ENCODE measurements around the gene RPS6KA3. TPM values are rescaled to one million over a fixed set of nuclear protein-coding genes. Genes with fewer than 3 reads are reported as not detected.

Gene RPS6KA3
- total and polyA plus RNA-seq, 2 of the 8 experiments (the other 6 are each of a cell fraction or from before 2014, with no cell fraction given) = 7.1 to 13.0 TPM

- DNase-seq (ENCODE audit: low read depth in 1 of 2, low spot score in 2 of 2) (no peak), FAIRE-seq (no peak)
- Histone ChIP-seq H3K4me3 (ENCODE audit: extremely low read depth in 1 of 4, insufficient read depth in 2 of 4, low read depth in 3 of 4, low read length in 4 of 4) (no peak overlapping the region), H2BK20ac (ENCODE audit: low read length) (no peak overlapping the region), H4K5ac (ENCODE audit: insufficient read length, low read depth, low read length) (no peak overlapping the region), H2BK5ac (ENCODE audit: low read depth, low read length) (no peak overlapping the region), H3K36me3 (ENCODE audit: control insufficient read depth in 2 of 4, insufficient read depth in 4 of 4, low read length in 3 of 4) (peaks cover 0 to 3% (median 0%) of the 10 kb centered on the region in 4 experiments; a peak in 1 of 8 replicates), H3K23me2 (ENCODE audit: low read depth, low read length) (no peaks in the 10 kb centered on the region), H4K20me1 (replicated peaks in 1 of 2; ENCODE audit: control insufficient read depth in 1 of 2, insufficient read depth in 2 of 2, low read length in 2 of 2) (no peaks in the 10 kb centered on the region), H3K9ac (replicated peaks in 1 of 4; ENCODE audit: extremely low read depth in 1 of 4, low read depth in 3 of 4, low read length in 3 of 4) (no peak overlapping the region), H3K56ac (replicated peaks; ENCODE audit: insufficient read length, low read depth, low read length) (no peak overlapping the region), H3K14ac (ENCODE audit: insufficient read length) (no peak overlapping the region), H2AK5ac (ENCODE audit: low read depth, low read length) (no peak overlapping the region), H3K79me1 (ENCODE audit: low read depth, low read length) (no peaks in the 10 kb centered on the region), H3K18ac (ENCODE audit: extremely low read depth, low read length) (no peak overlapping the region), H4K91ac (replicated peaks; ENCODE audit: insufficient read length, low read length) (no peak overlapping the region), H3K9me3 (ENCODE audit: insufficient read depth in 2 of 2, low read depth in 1 of 2, low read length in 1 of 2) (no peaks in the 10 kb centered on the region), H3K4ac (replicated peaks; ENCODE audit: insufficient read length, low read depth, low read length) (no peak overlapping the region), H3K27me3 (replicated peaks in 1 of 4; ENCODE audit: control insufficient read depth in 3 of 4, extremely low read depth in 1 of 4, insufficient read depth in 3 of 4, low read length in 3 of 4) (no peaks in the 10 kb centered on the region), H2AFZ (ENCODE audit: low read length) (no peak overlapping the region), H3K23ac (ENCODE audit: insufficient read length) (no peak overlapping the region), H3K27ac (ENCODE audit: low read depth, low read length) (no peak overlapping the region), H3K4me2 (ENCODE audit: insufficient read depth in 1 of 2, low read depth in 2 of 2, low read length in 2 of 2) (no peak overlapping the region), H2BK15ac (ENCODE audit: low read length) (no peak overlapping the region), H4K8ac (ENCODE audit: extremely low read depth, insufficient read depth, low read length) (no peak overlapping the region), H3K4me1 (replicated peaks in 1 of 4; ENCODE audit: control insufficient read depth in 3 of 4, insufficient read depth in 4 of 4, low read length in 3 of 4) (no peaks in the 10 kb centered on the region), H2BK12ac (ENCODE audit: low read depth, low read length) (no peak overlapping the region), H3K79me2 (ENCODE audit: control insufficient read depth in 1 of 2, insufficient read depth in 2 of 2, low read length in 2 of 2) (no peaks in the 10 kb centered on the region), H2BK120ac (replicated peaks; ENCODE audit: low read depth, low read length) (no peak overlapping the region)
- POLR2A ChIA-PET (ENCODE audit: partially characterized antibody) = no interaction called here
- CTCF ChIA-PET (ENCODE audit: partially characterized antibody) = no interaction called here
- 100% methylated on average over 1 of the region's 1 CpG; no CpG with 5 or more reads in 1 of the 2 experiments for WGBS, 2 experiments (ENCODE audit: extremely low coverage in 1 of 2, insufficient coverage in 1 of 2, insufficient read length in 1 of 2, insufficient replicate concordance in 2 of 2, low coverage in 1 of 2, low lambda C conversion rate in 2 of 2, missing lambda C conversion rate in 1 of 2)
- TF ChIP-seq RFX5 (IDR thresholded peaks at IDR 0.05; ENCODE audit: borderline replicate concordance, low read depth, low read length) (no peak), POLR2AphosphoS5 (IDR thresholded peaks at IDR 0.05; ENCODE audit: low read depth, low read length) (no peak), SUZ12 (IDR thresholded peaks at IDR 0.05; ENCODE audit: low read length) (no peak), EGR1 (IDR thresholded peaks at IDR 0.05; ENCODE audit: borderline replicate concordance, low read depth, low read length) (no peak), JUND (IDR thresholded peaks at IDR 0.05; ENCODE audit: low read length) (no peak), GABPA (IDR thresholded peaks at IDR 0.05; ENCODE audit: borderline replicate concordance, insufficient read depth, low read length) (no peak), TBP (IDR thresholded peaks at IDR 0.05; ENCODE audit: low read depth, low read length) (no peak), POU5F1 (IDR thresholded peaks at IDR 0.05; ENCODE audit: low read depth, low read length) (no peak), SRF (IDR thresholded peaks at IDR 0.05; ENCODE audit: low read depth, low read length) (no peak), CHD1 (IDR thresholded peaks at IDR 0.05; ENCODE audit: low read depth, low read length) (no peak), SIRT6 (IDR thresholded peaks at IDR 0.05; ENCODE audit: low read length) (no peak), KDM4A (IDR thresholded peaks at IDR 0.05; ENCODE audit: low read depth, low read length, severe bottlenecking) (no peak), PHF8 (conservative IDR thresholded peaks at IDR 0.05; ENCODE audit: low read depth, low read length) (no peak)
- TF ChIP-seq, protein P1, sequence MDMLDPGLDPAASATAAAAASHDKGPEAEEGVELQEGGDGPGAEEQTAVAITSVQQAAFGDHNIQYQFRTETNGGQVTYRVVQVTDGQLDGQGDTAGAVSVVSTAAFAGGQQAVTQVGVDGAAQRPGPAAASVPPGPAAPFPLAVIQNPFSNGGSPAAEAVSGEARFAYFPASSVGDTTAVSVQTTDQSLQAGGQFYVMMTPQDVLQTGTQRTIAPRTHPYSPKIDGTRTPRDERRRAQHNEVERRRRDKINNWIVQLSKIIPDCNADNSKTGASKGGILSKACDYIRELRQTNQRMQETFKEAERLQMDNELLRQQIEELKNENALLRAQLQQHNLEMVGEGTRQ (IDR thresholded peaks at IDR 0.05; ENCODE audit: low read length) = no peak
Measured at GRCh38 chrX:20147561-20147960, 119.1 kb downstream of the RPS6KA3 start.
